ENCODE data around the gene BBS9. TPM values are rescaled to one million over a fixed set of nuclear protein-coding genes. Genes with fewer than 3 reads are reported as not detected.

The BBS9 gene
- total RNA-seq, 2 experiments from 2014 or later = 7.0 to 7.4 TPM

- CTCF ChIA-PET = interaction anchor here (0.8 kb wide), 1 partner anchor 68 kb away, joined by 5 read pairs; no protein-coding TSS in a partner anchor
- H3K27ac Mint-ChIP-seq = no peak overlapping the region
- H3K27me3 Mint-ChIP-seq (ENCODE audit: low read depth) = no peaks in the 10 kb centered on the region
- H3K9me3 Mint-ChIP-seq = no peaks in the 10 kb centered on the region
- no peak for DNase-seq
- intact Hi-C loops (cut with micrococcal nuclease) = no loop called here
- no peak overlapping the region for H3K4me3 Mint-ChIP-seq
- H3K36me3 Mint-ChIP-seq (ENCODE audit: low read depth) = peaks cover 4% of the 10 kb centered on the region
- H3K4me1 Mint-ChIP-seq (ENCODE audit: low read depth) = no peaks in the 10 kb centered on the region
Observed at GRCh38 chr7:33355386-33355785, 226.0 kb downstream of the BBS9 start.

- no peak overlapping the region for H3K27ac Mint-ChIP-seq
- intact Hi-C loops (cut with micrococcal nuclease) = no loop called here
- no peaks in the 10 kb centered on the region for H3K4me1 Mint-ChIP-seq (ENCODE audit: low read depth)
- CTCF ChIA-PET = interaction anchor here (0.6 kb wide), 1 partner anchor 49 kb away, joined by 3 read pairs; no protein-coding TSS in a partner anchor
- no peaks in the 10 kb centered on the region for H3K9me3 Mint-ChIP-seq
- no peaks in the 10 kb centered on the region for H3K36me3 Mint-ChIP-seq (ENCODE audit: low read depth)
- no peak for DNase-seq
- no peaks in the 10 kb centered on the region for H3K27me3 Mint-ChIP-seq (ENCODE audit: low read depth)
- no peak overlapping the region for H3K4me3 Mint-ChIP-seq
Observed at GRCh38 chr7:33356336-33356735, 227.0 kb downstream of the BBS9 start.

GRCh38 chr7:33357846-33358245 lies 228.5 kb downstream of the BBS9 start:
- no peak overlapping the region for H3K4me3 Mint-ChIP-seq
- H3K36me3 Mint-ChIP-seq (ENCODE audit: low read depth) = no peaks in the 10 kb centered on the region
- CTCF ChIA-PET = no interaction called here
- no peaks in the 10 kb centered on the region for H3K4me1 Mint-ChIP-seq (ENCODE audit: low read depth)
- H3K27me3 Mint-ChIP-seq (ENCODE audit: low read depth) = no peaks in the 10 kb centered on the region
- H3K9me3 Mint-ChIP-seq = no peaks in the 10 kb centered on the region
- DNase-seq = no peak
- no peak overlapping the region for H3K27ac Mint-ChIP-seq
- intact Hi-C loops (cut with micrococcal nuclease) = no loop called here

GRCh38 chr7:33369888-33370287 lies 240.5 kb downstream of the BBS9 start:
- intact Hi-C loops (cut with micrococcal nuclease) = no loop called here
- Mint-ChIP-seq H3K4me3 (no peak overlapping the region), H3K4me1 (ENCODE audit: low read depth) (no peaks in the 10 kb centered on the region)

GRCh38 chr7:33373195-33373594 lies 243.8 kb downstream of the BBS9 start:
- DNase-seq = no peak
- intact Hi-C loops (cut with micrococcal nuclease) = no loop called here
- H3K27ac Mint-ChIP-seq = no peak overlapping the region
- CTCF ChIA-PET = no interaction called here
- H3K4me1 Mint-ChIP-seq (ENCODE audit: low read depth) = no peaks in the 10 kb centered on the region
- peaks cover 13% of the 10 kb centered on the region for H3K36me3 Mint-ChIP-seq (ENCODE audit: low read depth)
- H3K4me3 Mint-ChIP-seq = no peak overlapping the region
- H3K9me3 Mint-ChIP-seq = no peaks in the 10 kb centered on the region
- H3K27me3 Mint-ChIP-seq (ENCODE audit: low read depth) = no peaks in the 10 kb centered on the region

More at GRCh38 chr7:33369888-33370287, 240.5 kb downstream of the BBS9 start:
- CTCF ChIA-PET = no interaction called here
- no peaks in the 10 kb centered on the region for H3K9me3 Mint-ChIP-seq
- H3K36me3 Mint-ChIP-seq (ENCODE audit: low read depth) = peaks cover 13% of the 10 kb centered on the region
- H3K27ac Mint-ChIP-seq = no peak overlapping the region
- DNase-seq = no peak
- H3K27me3 Mint-ChIP-seq (ENCODE audit: low read depth) = no peaks in the 10 kb centered on the region

- H3K36me3 Mint-ChIP-seq (ENCODE audit: low read depth) = peaks cover 3% of the 10 kb centered on the region
- H3K27me3 Mint-ChIP-seq (ENCODE audit: low read depth) = no peaks in the 10 kb centered on the region
- no peak overlapping the region for H3K4me3 Mint-ChIP-seq
- no peaks in the 10 kb centered on the region for H3K4me1 Mint-ChIP-seq (ENCODE audit: low read depth)
- no peak overlapping the region for H3K27ac Mint-ChIP-seq
- no peaks in the 10 kb centered on the region for H3K9me3 Mint-ChIP-seq
- intact Hi-C loops (cut with micrococcal nuclease) = no loop called here
- CTCF ChIA-PET = interaction anchor here (0.8 kb wide), 1 partner anchor 14 kb away, joined by 4 read pairs; no protein-coding TSS in a partner anchor
- DNase-seq = no peak
Observed at GRCh38 chr7:33379891-33380525, 250.6 kb downstream of the BBS9 start.

GRCh38 chr7:33388332-33388731 lies 259.0 kb downstream of the BBS9 start:
- no peaks in the 10 kb centered on the region for H3K9me3 Mint-ChIP-seq
- no peaks in the 10 kb centered on the region for H3K27me3 Mint-ChIP-seq (ENCODE audit: low read depth)
- intact Hi-C loops (cut with micrococcal nuclease) = no loop called here
- no peak for DNase-seq
- H3K36me3 Mint-ChIP-seq (ENCODE audit: low read depth) = peaks cover 13% of the 10 kb centered on the region
- no peak overlapping the region for H3K27ac Mint-ChIP-seq
- no peaks in the 10 kb centered on the region for H3K4me1 Mint-ChIP-seq (ENCODE audit: low read depth)
- no peak overlapping the region for H3K4me3 Mint-ChIP-seq
- CTCF ChIA-PET = interaction anchor here (0.6 kb wide), 1 partner anchor 28 kb away, joined by 3 read pairs; no protein-coding TSS in a partner anchor

GRCh38 chr7:33392148-33392547 lies 262.8 kb downstream of the BBS9 start:
- Mint-ChIP-seq H3K27ac (no peak overlapping the region), H3K9me3 (peaks cover 2% of the 10 kb centered on the region), H3K4me3 (no peak overlapping the region), H3K27me3 (ENCODE audit: low read depth) (no peaks in the 10 kb centered on the region), H3K36me3 (ENCODE audit: low read depth) (peaks cover 21% of the 10 kb centered on the region), H3K4me1 (ENCODE audit: low read depth) (no peaks in the 10 kb centered on the region)
- CTCF ChIA-PET = no interaction called here
- intact Hi-C loops (cut with micrococcal nuclease) = no loop called here
- no peak for DNase-seq

- H3K27ac Mint-ChIP-seq = no peak overlapping the region
- no peak overlapping the region for H3K4me3 Mint-ChIP-seq
- DNase-seq = no peak
- intact Hi-C loops (cut with micrococcal nuclease) = no loop called here
- H3K4me1 Mint-ChIP-seq (ENCODE audit: low read depth) = no peaks in the 10 kb centered on the region
- peaks cover 2% of the 10 kb centered on the region for H3K9me3 Mint-ChIP-seq
- peaks cover 18% of the 10 kb centered on the region for H3K36me3 Mint-ChIP-seq (ENCODE audit: low read depth)
- CTCF ChIA-PET = interaction anchor here (0.6 kb wide), 1 partner anchor 14 kb away, joined by 4 read pairs; no protein-coding TSS in a partner anchor
- no peaks in the 10 kb centered on the region for H3K27me3 Mint-ChIP-seq (ENCODE audit: low read depth)
Observed at GRCh38 chr7:33393770-33394169, 264.4 kb downstream of the BBS9 start.

- no peaks in the 10 kb centered on the region for H3K27me3 Mint-ChIP-seq (ENCODE audit: low read depth)
- CTCF ChIA-PET = no interaction called here
- H3K4me1 Mint-ChIP-seq (ENCODE audit: low read depth) = no peaks in the 10 kb centered on the region
- no peak overlapping the region for H3K27ac Mint-ChIP-seq
- H3K4me3 Mint-ChIP-seq = no peak overlapping the region
- no peak for DNase-seq
- peaks cover 11% of the 10 kb centered on the region for H3K36me3 Mint-ChIP-seq (ENCODE audit: low read depth)
- H3K9me3 Mint-ChIP-seq = peaks cover 2% of the 10 kb centered on the region
- intact Hi-C loops (cut with micrococcal nuclease) = no loop called here
Observed at GRCh38 chr7:33395340-33395739, 266.0 kb downstream of the BBS9 start.

GRCh38 chr7:33399528-33400213 lies 270.3 kb downstream of the BBS9 start:
- intact Hi-C loops (cut with micrococcal nuclease) = no loop called here
- Mint-ChIP-seq H3K4me3 (no peak overlapping the region), H3K27ac (no peak overlapping the region), H3K27me3 (ENCODE audit: low read depth) (no peaks in the 10 kb centered on the region), H3K9me3 (peaks cover 8% of the 10 kb centered on the region), H3K4me1 (ENCODE audit: low read depth) (no peaks in the 10 kb centered on the region), H3K36me3 (ENCODE audit: low read depth) (peaks cover 8% of the 10 kb centered on the region)
- CTCF ChIA-PET = interaction anchor here (1.3 kb wide), 1 partner anchor 72 kb away, joined by 3 read pairs; no protein-coding TSS in a partner anchor
- no peak for DNase-seq

GRCh38 chr7:33400214-33400538 lies 270.8 kb downstream of the BBS9 start:
- peaks cover 8% of the 10 kb centered on the region for H3K36me3 Mint-ChIP-seq (ENCODE audit: low read depth)
- intact Hi-C loops (cut with micrococcal nuclease) = no loop called here
- no peak overlapping the region for H3K4me3 Mint-ChIP-seq
- no peak for DNase-seq
- peaks cover 8% of the 10 kb centered on the region for H3K9me3 Mint-ChIP-seq
- H3K4me1 Mint-ChIP-seq (ENCODE audit: low read depth) = no peaks in the 10 kb centered on the region
- no peaks in the 10 kb centered on the region for H3K27me3 Mint-ChIP-seq (ENCODE audit: low read depth)
- CTCF ChIA-PET = no interaction called here
- H3K27ac Mint-ChIP-seq = no peak overlapping the region

GRCh38 chr7:33410266-33410665 lies 280.9 kb downstream of the BBS9 start:
- H3K4me3 Mint-ChIP-seq = no peak overlapping the region
- H3K27ac Mint-ChIP-seq = no peak overlapping the region
- peaks cover 17% of the 10 kb centered on the region for H3K9me3 Mint-ChIP-seq
- intact Hi-C loops (cut with micrococcal nuclease) = no loop called here
- no peaks in the 10 kb centered on the region for H3K4me1 Mint-ChIP-seq (ENCODE audit: low read depth)
- peaks cover 24% of the 10 kb centered on the region for H3K36me3 Mint-ChIP-seq (ENCODE audit: low read depth)
- DNase-seq = no peak
- H3K27me3 Mint-ChIP-seq (ENCODE audit: low read depth) = no peaks in the 10 kb centered on the region
- CTCF ChIA-PET = no interaction called here
